ENCODE measurements around the gene KLHL21.

Gene KLHL21

DNA sequence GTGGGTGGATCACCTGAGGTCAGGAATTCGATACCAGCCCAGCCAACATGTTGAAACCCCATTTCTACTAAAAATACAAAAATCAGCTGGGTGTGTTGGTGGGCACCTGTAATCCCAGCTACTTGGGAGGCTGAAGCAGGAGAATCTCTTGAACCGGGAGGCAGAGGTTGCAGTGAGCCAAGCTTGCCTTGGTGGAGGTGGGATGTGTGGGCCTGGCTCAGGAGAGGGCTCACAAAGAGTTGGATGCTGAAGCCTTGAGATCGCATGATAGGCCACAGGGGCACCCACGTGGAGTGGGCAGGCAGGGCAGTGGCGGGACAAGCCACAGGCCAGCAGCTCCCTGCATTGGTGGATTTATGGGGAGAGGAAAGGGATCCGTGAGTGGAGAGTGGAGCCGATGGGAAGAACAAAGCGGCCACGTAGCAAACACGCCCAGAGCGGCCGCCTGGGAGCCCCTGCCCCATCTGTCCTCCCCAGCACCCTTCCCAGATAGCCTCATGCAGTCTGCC is 26.4 kb upstream of the KLHL21 start:
- no peak for TF ChIP-seq GATA3 (IDR thresholded peaks at IDR 0.05; ENCODE audit: low read depth, low read length)
- no peak for TF ChIP-seq GATA2 (IDR thresholded peaks at IDR 0.05; ENCODE audit: low read depth, low read length)

DNA sequence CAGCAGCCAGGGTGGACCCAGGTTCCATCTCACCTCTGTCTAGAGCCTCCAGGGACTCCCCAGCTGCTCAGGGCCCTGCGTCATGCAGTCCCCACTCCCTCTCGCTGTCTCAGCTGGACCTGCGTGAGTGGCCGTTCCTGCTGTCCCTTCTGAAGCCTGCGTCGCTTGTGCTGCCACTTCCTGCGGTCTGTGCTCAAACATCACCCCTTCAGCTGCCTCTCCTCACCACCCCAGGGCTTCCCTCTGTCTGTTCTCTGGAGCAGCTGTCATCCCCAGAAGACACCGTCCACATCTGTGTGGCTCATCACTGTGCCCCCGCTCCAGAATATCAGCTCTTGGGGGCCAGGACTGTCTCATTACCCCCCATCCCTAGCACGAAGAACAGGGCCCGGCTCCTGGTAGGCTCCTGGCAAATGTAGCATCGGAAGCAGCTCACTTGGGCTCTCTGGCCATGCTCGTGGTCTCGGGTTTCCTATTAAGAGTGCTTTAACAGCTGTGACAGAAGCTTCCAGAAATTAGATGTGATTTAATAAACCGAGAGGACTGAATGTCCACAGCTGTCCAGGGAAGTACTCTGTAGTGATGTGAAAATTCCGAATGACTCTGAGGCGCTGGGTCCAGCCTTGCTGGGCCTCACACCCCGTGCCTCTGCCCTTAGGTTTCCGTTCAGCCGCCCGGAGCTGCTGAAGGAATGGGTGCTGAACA is 25.3 kb upstream of the KLHL21 start:
- TF ChIP-seq GATA2 (IDR thresholded peaks at IDR 0.05; ENCODE audit: low read depth, low read length) (no peak), GATA3 (IDR thresholded peaks at IDR 0.05; ENCODE audit: low read depth, low read length) (no peak)

DNA sequence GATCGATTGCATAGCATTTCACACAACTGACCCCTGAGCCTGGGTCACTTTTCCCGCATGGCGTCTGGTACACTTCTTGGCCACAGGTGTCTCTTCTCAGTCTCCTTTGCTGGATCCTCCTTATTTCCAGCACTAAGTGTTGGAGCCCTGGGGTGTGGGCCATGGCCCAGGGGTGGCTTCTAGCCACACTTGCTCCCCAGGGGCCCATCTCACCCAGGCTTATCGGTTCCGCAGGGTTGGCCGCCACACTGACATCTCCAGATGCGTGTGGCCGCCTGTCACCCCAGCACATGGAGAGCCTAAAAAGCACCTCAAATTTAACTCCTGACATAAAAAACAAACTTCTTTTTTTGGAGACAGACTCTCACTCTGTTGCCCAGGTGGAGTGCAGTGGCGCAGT is 24.4 kb upstream of the KLHL21 start:
- no peak for TF ChIP-seq GATA3 (IDR thresholded peaks at IDR 0.05; ENCODE audit: low read depth, low read length)
- no peak for TF ChIP-seq GATA2 (IDR thresholded peaks at IDR 0.05; ENCODE audit: low read depth, low read length)

DNA sequence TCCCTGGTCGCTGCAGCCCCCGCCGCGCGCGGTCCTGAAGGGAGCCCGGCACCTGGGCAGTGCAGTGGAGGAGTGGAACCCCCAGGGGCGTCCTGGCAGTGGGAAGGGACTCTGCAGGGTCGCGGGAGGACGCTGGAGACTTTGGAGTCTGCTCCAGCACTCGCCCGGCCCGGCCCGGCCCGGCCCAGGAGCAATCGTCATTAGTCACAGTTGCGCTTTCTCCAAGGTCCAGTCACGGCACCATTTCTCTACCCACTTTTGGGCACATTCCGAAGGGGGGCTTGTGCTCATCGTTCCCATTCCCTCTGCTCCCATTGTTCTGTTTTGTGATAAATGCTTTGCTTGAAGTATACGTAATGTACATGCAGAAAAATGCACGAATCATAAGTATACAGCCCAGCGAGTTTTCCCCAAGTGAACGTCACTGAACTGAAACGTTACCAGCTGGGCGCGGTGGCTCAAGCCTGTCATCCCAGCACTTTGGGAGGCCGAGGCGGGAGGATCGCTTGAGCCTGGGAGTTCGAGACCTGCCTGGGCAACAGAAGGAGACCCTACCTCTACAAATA is 23.0 kb upstream of the KLHL21 start:
- TF ChIP-seq GATA2 (IDR thresholded peaks at IDR 0.05; ENCODE audit: low read depth, low read length) = no peak
- TF ChIP-seq GATA3 (IDR thresholded peaks at IDR 0.05; ENCODE audit: low read depth, low read length) = no peak

DNA sequence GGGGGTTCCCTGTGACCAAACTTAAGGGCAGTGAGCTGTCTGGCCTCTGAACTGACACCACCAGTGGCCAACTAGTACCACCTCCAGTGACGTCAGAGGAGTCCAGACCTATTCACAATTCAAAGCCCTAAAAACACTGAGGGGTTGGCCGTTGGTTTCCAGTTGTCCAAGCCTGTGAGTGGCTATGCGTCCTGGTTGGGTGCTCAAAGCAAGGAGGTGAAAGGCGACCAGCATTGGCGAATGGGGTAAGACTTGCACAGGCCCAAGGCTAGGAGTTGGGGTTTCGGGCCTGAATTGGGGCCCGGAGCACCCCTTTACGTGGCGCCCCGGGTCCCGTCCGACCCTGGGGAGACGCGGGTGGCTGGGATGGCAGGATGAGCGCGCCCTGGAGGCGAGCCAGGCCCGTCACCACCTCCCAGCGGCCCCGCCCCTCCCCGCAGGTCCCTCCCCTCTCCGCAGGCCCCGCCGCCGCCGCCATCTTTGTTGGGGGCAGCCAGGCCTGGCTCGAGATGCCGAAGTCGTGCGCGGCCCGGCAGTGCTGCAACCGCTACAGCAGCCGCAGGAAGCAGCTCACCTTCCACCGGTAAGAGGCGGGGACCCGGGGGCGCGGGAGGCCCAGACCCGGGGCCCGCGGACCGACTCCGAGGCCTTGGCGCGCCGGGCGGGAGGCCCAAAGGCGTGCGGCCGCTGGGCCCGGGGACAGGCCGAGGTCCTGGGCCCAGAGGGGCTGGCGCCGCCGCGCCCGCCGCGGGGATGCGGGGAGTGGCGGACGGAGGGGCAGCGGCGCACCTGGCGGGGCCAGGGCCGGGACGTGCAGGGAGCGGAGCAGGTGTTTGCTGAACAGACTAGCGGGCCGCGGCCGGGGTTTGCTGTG is 22.3 kb upstream of the KLHL21 start, which contains the start of gene THAP3:
TSS of gene THAP3 (plus strand) at position 159 of the 874 bp plus-strand sequence. CDS start at position 510, 351 bp downstream.
- TF ChIP-seq GATA3 (IDR thresholded peaks at IDR 0.05; ENCODE audit: low read depth, low read length) (no peak), GATA2 (IDR thresholded peaks at IDR 0.05; ENCODE audit: low read depth, low read length) (no peak)

DNA sequence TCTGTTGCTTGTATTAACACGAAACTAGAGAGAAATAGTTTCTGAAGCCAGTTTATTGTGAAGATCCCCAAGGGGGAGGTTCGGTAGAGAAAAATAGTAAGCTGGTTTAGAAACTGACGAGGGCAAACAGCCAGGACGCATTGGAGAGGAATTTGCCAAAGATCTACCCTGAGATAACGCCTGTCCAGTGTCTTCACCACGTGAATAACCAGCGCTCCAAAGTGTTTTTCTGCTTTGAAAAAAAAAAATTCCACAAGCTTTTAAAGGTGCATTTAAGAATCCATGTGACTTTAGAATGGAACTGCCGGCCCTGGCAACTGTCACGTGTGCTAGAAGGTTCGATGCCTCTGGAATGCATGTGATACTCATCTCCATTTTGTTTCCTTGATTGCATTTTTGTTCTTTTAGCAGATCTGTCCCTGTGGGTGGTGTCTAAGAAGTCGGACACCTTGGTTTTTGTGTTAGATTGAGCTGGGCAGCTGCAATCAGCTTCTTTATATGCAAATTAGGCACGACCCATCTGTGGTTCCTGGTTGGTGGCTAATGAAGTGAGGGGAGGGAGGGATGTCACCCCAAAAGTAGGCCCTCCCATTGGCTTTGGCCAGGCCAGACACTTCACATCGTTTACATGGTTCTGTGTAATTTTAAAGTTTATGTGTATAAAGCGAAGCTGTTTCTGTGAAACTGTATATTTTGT is 20.7 kb upstream of the KLHL21 start:
- peak; percentile 52 for TF ChIP-seq GATA2 (IDR thresholded peaks at IDR 0.05; ENCODE audit: low read depth, low read length)
- no peak for TF ChIP-seq GATA3 (IDR thresholded peaks at IDR 0.05; ENCODE audit: low read depth, low read length)

DNA sequence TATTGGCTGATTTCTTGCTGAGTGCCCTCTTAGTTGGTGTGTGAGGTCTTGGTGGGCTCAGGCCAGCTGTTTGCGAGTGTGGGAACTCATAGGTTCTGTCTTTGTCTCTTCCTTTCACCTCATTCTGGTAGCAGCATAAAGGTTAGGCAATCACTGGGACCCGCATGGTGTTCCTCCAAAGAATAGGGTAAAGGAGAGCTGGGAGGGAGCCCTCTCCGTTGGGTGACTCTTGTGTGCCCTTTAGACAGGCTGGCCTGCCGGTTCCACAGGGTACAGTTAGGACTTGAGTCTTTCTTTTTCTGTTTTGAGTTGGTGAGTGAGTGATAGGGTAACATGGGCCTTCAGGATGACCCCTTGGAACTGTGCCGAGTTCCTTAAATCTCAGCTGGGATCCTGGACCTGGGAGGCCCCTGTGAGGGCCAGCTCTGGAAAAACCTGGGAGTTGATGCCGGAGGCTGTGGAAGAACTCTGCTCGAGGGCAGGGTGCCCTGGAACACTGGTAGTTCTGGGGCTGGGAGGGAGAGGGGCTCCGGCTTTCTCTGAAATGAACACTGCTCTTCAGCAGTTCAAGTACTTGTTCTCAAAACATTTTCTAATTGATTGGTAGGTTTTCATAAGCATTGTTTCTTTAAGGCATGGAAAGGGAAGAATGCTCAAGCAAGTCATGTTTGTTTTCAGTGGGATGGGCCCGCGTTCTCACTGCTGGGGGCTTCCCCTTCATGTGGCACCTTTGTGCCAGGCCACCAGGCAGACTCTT is 19.9 kb upstream of the KLHL21 start:
- TF ChIP-seq GATA2 (IDR thresholded peaks at IDR 0.05; ENCODE audit: low read depth, low read length) (no peak), GATA3 (IDR thresholded peaks at IDR 0.05; ENCODE audit: low read depth, low read length) (no peak)

DNA sequence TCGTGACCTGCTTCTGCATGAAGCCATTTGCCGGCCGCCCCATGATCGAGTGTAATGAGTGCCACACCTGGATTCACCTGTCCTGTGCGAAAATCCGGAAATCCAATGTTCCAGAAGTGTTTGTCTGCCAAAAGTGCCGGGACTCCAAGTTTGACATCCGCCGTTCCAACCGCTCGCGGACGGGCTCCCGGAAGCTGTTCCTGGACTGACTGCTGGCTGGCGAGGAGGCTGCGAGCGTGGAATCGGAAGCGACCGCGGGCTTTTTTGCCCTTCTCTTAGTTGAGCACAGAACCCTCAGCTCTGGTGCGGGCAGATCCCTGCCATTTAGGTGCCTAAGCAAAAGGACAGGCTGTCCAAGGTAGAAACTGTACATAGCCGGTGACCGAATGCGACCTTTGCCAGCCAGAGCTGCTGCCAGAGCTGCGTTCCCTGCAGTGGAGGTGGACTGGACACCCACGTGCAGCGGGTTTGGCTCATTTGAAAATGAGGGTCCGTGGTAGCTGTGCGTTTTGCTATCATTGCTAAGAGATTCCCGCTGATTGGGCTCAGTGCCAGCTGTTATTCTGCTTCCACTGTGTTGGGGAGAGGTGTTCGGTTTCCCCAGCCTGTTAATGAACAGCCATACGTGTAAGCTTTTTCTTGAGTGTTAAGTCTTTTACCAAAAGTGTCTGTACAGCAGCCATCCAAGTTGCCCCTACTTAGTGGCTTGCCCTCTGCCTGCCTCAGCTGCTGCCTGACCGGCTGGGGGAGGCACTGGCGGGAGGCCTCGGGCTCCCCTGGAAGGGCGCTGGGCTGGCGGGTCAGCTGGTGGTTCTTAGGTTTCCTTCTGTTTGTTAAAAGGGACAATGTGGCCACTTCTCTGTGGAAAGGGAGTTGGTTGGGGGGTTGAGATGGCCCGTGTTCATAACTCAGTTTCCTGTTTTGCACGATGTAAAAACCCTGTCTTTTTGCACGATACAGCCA is 19.0 kb upstream of the KLHL21 start:
- TF ChIP-seq GATA2 (IDR thresholded peaks at IDR 0.05; ENCODE audit: low read depth, low read length) (no peak), GATA3 (IDR thresholded peaks at IDR 0.05; ENCODE audit: low read depth, low read length) (no peak)

DNA sequence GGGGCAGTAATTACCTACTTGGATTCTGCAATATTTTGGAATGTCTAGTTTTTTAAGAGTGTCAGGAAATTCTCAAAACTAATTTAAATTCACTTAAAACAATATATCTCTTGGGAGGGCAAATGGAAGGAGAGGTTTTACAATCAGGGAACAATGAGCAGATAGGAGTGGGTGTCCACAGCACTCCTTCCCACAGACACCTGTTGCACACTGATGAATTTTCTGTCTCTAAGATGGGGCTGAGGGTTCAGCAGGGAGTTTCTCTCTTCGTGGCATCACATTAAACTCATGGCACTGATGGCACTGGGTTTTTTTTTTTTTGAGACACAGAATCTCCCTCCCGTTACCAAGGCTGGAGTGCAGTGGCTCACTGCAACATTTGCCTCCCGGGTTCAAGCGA is 16.4 kb upstream of the KLHL21 start:
- TF ChIP-seq GATA3 (IDR thresholded peaks at IDR 0.05; ENCODE audit: low read depth, low read length) (no peak), GATA2 (IDR thresholded peaks at IDR 0.05; ENCODE audit: low read depth, low read length) (no peak)

DNA sequence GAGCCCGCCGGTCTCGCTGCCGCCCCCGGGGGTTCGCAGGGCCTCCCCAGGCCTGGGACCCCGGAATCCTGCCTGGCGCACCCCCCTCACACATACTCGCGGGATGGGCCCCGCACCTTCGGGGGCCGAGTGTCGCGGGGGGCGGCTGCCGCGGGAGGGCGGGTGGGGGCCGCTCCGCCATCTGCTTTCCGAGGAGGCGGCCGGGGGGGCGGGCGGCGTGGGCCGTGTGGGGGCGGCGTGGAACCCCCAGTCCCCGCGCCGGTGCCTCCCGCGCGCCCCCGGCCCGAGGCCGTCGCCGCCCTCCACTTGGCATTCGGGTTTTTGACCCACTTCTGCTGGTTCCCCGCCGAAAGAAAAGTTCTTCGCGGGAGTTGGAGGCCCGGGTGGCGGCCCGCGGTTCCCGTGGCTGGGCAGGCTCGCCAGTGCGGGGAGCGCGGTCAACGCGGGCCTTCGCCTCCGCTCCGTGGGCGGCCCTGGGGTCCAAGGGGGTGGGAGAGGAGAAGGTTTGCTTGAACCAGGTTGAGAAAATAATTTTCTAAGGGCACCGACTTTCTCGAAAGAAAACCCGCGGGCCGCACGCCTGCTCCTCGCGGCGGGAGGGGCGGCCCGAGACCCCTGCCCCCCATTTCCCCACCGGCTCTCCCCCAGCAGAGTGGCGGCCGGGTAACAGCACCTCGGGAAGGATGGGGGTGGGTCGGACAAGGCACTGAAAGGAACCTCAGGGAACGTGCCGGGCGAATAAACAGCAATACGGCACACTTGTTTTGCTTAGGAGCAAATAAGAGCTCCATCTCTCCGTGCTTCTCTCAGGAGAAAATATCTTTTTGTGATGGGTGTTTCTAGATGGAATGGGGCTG is 12.5 kb upstream of the KLHL21 start:
- TF ChIP-seq GATA3 (IDR thresholded peaks at IDR 0.05; ENCODE audit: low read depth, low read length) (no peak), GATA2 (IDR thresholded peaks at IDR 0.05; ENCODE audit: low read depth, low read length) (no peak)
